SK-N-SH (cell line): Measurements from ENCODE around the gene TINAG.

ENCODE experiments used
- CHD2 ChIP-seq: fragments of 150-350 bp; IDR thresholded peaks from 2 replicates; pipeline ENCODE4 v1.6.1; 2018; ENCODE audit warnings: low read length; ENCODE audit not compliant: partially characterized antibody
- CTCF ChIP-seq: fragments of 200-600 bp; sonication (generic); IDR thresholded peaks from 2 replicates; pipeline ENCODE4 v1.6.1; 2017; ENCODE audit warnings: antibody characterized with exemption, mild to moderate bottlenecking, moderate library complexity
- EP300 ChIP-seq, 2 experiments: IDR thresholded peaks; 2 replicates each; pipeline versions ENCODE4 v1.4.0 to v1.6.1; 2012; ENCODE audit warnings: borderline replicate concordance in 1 of 2, low read depth in 1 of 2, low read length in 1 of 2
- EZH2phosphoT487 ChIP-seq: fragments of 200-600 bp; sonication (generic); IDR thresholded peaks from 2 replicates; pipeline ENCODE4 v1.6.1; 2017; ENCODE audit warnings: low read depth, mixed run types, mild to moderate bottlenecking, antibody characterized with exemption, moderate library complexity, borderline replicate concordance
- GABPA ChIP-seq: IDR thresholded peaks from 2 replicates; pipeline ENCODE4 v1.4.0; 2012; ENCODE audit warnings: low read depth, mild to moderate bottlenecking
- MAX ChIP-seq: IDR thresholded peaks from 2 replicates; pipeline ENCODE4 v1.4.0; 2012; ENCODE audit warnings: low read depth
- MEF2A ChIP-seq: IDR thresholded peaks from 2 replicates; pipeline ENCODE4 v1.4.0; 2012; ENCODE audit warnings: low read depth, borderline replicate concordance
- POLR2AphosphoS5 ChIP-seq: IDR thresholded peaks from 2 replicates; pipeline ENCODE4 v1.6.1; 2012; ENCODE audit warnings: low read depth, low read length
- TAF1 ChIP-seq: IDR thresholded peaks from 2 replicates; pipeline ENCODE4 v1.6.1; 2012; ENCODE audit warnings: low read depth, mild to moderate bottlenecking, low read length, moderate library complexity, borderline replicate concordance
- TCF12 ChIP-seq: IDR thresholded peaks from 2 replicates; pipeline ENCODE4 v1.4.0; 2012
- TEAD4 ChIP-seq: IDR thresholded peaks from 2 replicates; pipeline ENCODE4 v1.4.0; 2012; ENCODE audit warnings: mild to moderate bottlenecking, borderline replicate concordance; ENCODE audit not compliant: insufficient read depth
- USF1 ChIP-seq: IDR thresholded peaks from 2 replicates; pipeline ENCODE4 v1.4.0; 2012; ENCODE audit warnings: low read depth, borderline replicate concordance

- TF ChIP-seq TAF1 (no peak), GABPA (no peak), CHD2 (no peak), CTCF (no peak), TCF12 (no peak), POLR2AphosphoS5 (no peak), TEAD4 (no peak), MAX (no peak), EP300 (IDR thresholded peaks at IDR 0.05; ENCODE audit: borderline replicate concordance in 1 of 2, low read depth in 1 of 2, low read length in 1 of 2) (no peak), USF1 (no peak), EZH2phosphoT487 (no peak), MEF2A (no peak)
These were observed 22.1 kb upstream of the TINAG start for GRCh38 chr6:54286141-54286540.
